ENCODE measurements around the gene ALK. TPM values are rescaled to one million over a fixed set of nuclear protein-coding genes. Genes with fewer than 3 reads are reported as not detected.

ALK gene
- total and polyA plus RNA-seq, 2 experiments from 2014 or later, result 0.35 TPM; not detected in 1

DNA sequence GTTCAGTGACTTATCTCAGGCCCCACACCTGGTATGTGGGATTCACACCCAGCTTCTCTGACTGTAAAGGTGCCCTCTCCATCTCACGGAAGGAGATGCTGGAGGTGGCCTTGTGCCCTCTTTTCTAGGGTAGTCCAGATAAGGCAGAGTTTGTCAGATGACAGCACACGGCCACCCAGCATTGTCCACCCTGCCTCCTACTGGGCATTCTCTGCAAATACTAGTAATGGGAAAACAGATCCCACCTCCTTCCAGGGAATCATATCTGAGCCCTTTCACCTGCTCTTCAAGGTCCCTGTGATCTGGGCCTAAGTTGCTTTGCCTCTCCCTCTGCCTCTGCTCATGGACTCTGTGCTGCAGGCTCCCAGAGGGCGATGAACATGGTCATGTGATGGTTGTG, 591.5 kb downstream of the ALK start (continued):
- TF ChIP-seq, protein P1, sequence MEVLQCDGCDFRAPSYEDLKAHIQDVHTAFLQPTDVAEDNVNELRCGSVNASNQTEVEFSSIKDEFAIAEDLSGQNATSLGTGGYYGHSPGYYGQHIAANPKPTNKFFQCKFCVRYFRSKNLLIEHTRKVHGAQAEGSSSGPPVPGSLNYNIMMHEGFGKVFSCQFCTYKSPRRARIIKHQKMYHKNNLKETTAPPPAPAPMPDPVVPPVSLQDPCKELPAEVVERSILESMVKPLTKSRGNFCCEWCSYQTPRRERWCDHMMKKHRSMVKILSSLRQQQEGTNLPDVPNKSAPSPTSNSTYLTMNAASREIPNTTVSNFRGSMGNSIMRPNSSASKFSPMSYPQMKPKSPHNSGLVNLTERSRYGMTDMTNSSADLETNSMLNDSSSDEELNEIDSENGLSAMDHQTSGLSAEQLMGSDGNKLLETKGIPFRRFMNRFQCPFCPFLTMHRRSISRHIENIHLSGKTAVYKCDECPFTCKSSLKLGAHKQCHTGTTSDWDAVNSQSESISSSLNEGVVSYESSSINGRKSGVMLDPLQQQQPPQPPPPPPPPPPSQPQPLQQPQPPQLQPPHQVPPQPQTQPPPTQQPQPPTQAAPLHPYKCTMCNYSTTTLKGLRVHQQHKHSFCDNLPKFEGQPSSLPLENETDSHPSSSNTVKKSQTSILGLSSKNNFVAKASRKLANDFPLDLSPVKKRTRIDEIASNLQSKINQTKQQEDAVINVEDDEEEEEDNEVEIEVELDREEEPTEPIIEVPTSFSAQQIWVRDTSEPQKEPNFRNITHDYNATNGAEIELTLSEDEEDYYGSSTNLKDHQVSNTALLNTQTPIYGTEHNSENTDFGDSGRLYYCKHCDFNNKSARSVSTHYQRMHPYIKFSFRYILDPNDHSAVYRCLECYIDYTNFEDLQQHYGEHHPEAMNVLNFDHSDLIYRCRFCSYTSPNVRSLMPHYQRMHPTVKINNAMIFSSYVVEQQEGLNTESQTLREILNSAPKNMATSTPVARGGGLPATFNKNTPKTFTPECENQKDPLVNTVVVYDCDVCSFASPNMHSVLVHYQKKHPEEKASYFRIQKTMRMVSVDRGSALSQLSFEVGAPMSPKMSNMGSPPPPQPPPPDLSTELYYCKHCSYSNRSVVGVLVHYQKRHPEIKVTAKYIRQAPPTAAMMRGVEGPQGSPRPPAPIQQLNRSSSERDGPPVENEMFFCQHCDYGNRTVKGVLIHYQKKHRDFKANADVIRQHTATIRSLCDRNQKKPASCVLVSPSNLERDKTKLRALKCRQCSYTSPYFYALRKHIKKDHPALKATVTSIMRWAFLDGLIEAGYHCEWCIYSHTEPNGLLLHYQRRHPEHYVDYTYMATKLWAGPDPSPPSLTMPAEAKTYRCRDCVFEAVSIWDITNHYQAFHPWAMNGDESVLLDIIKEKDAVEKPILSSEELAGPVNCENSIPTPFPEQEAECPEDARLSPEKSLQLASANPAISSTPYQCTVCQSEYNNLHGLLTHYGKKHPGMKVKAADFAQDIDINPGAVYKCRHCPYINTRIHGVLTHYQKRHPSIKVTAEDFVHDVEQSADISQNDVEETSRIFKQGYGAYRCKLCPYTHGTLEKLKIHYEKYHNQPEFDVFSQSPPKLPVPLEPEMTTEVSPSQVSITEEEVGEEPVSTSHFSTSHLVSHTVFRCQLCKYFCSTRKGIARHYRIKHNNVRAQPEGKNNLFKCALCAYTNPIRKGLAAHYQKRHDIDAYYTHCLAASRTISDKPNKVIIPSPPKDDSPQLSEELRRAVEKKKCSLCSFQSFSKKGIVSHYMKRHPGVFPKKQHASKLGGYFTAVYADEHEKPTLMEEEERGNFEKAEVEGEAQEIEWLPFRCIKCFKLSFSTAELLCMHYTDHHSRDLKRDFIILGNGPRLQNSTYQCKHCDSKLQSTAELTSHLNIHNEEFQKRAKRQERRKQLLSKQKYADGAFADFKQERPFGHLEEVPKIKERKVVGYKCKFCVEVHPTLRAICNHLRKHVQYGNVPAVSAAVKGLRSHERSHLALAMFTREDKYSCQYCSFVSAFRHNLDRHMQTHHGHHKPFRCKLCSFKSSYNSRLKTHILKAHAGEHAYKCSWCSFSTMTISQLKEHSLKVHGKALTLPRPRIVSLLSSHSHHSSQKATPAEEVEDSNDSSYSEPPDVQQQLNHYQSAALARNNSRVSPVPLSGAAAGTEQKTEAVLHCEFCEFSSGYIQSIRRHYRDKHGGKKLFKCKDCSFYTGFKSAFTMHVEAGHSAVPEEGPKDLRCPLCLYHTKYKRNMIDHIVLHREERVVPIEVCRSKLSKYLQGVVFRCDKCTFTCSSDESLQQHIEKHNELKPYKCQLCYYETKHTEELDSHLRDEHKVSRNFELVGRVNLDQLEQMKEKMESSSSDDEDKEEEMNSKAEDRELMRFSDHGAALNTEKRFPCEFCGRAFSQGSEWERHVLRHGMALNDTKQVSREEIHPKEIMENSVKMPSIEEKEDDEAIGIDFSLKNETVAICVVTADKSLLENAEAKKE (CRISPR knock-in tag; IDR thresholded peaks at IDR 0.05), result no peak

DNA sequence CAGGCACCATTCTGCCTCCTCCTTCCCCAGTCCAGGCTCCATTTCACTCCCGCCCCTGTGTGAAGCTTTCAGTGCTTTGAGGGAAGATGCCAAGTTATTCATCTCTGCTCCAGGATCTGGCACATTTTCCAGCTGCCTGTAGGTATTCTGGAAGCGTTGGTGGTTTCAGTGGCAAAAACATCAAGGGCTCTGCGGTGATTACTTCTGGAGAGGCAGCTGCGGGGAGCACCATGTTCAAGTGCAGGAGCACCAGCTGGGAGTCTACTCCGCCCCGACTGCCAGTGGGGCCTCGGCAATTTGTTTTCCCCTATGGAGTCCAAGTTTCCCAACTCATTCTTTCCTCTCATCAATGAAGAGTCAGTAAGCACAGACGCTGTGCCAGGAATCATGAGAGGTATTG, 594.5 kb downstream of the ALK start:
- ATAC-seq (no peak), DNase-seq (ENCODE audit: low spot score) (no peak)
- no peak overlapping the region for H3K4me2 ChIP-seq
- H3K4me1 ChIP-seq (ENCODE audit: insufficient read depth), result no peaks in the 10 kb centered on the region
- H4K20me1 ChIP-seq (replicated peaks; ENCODE audit: insufficient read depth), result no peaks in the 10 kb centered on the region
- peaks cover 9% of the 10 kb centered on the region; the same call in 1 of the 2 replicates for H3K9me2 ChIP-seq (ENCODE audit: insufficient read depth)
- H3K27ac Mint-ChIP-seq, result no peak overlapping the region
- no peaks in the 10 kb centered on the region for H3K36me3 ChIP-seq (ENCODE audit: insufficient read depth)
- H3F3A ChIP-seq (replicated peaks; ENCODE audit: low read depth), result no peaks in the 10 kb centered on the region
- H2AFZ ChIP-seq, result no peak overlapping the region
- no peaks in the 10 kb centered on the region; the same call in 2 of the 3 replicates for H3K9me3 Mint-ChIP-seq
- H3K4me3 ChIP-seq, result no peak overlapping the region
- H3K36me3 Mint-ChIP-seq (ENCODE audit: low read depth), result no peaks in the 10 kb centered on the region
- no peak overlapping the region for H3K27ac ChIP-seq (ENCODE audit: low read depth)
- H3K27me3 Mint-ChIP-seq (ENCODE audit: insufficient read depth, low read depth, poor library complexity), result peaks cover 4% of the 10 kb centered on the region
- H3K27me3 ChIP-seq (ENCODE audit: insufficient read depth), result no peaks in the 10 kb centered on the region
- H3K4me3 Mint-ChIP-seq, result no peak overlapping the region
- no peaks in the 10 kb centered on the region for H3K79me2 ChIP-seq (replicated peaks; ENCODE audit: insufficient read depth)
- H3K4me1 Mint-ChIP-seq, result no peaks in the 10 kb centered on the region
- TF ChIP-seq, protein P1 (CRISPR knock-in tag; IDR thresholded peaks at IDR 0.05), result no peak
- no peak for TF ChIP-seq ZNF114 (CRISPR knock-in tag; IDR thresholded peaks at IDR 0.05)
- no peak for TF ChIP-seq NANOG (IDR thresholded peaks at IDR 0.05; ENCODE audit: borderline replicate concordance)
- no peak for TF ChIP-seq EZH2phosphoT487 (IDR thresholded peaks at IDR 0.05; ENCODE audit: unreplicated experiment)
- TF ChIP-seq STAT1 (IDR thresholded peaks at IDR 0.05; ENCODE audit: unreplicated experiment), result no peak
- TF ChIP-seq JUNB (IDR thresholded peaks at IDR 0.05; ENCODE audit: unreplicated experiment), result no peak
- no peak for TF ChIP-seq POLR2AphosphoS5 (IDR thresholded peaks at IDR 0.05; ENCODE audit: low read depth)
- TF ChIP-seq ZNF331 (CRISPR knock-in tag; IDR thresholded peaks at IDR 0.05; ENCODE audit: low read depth), result no peak
- TF ChIP-seq, protein P2, sequence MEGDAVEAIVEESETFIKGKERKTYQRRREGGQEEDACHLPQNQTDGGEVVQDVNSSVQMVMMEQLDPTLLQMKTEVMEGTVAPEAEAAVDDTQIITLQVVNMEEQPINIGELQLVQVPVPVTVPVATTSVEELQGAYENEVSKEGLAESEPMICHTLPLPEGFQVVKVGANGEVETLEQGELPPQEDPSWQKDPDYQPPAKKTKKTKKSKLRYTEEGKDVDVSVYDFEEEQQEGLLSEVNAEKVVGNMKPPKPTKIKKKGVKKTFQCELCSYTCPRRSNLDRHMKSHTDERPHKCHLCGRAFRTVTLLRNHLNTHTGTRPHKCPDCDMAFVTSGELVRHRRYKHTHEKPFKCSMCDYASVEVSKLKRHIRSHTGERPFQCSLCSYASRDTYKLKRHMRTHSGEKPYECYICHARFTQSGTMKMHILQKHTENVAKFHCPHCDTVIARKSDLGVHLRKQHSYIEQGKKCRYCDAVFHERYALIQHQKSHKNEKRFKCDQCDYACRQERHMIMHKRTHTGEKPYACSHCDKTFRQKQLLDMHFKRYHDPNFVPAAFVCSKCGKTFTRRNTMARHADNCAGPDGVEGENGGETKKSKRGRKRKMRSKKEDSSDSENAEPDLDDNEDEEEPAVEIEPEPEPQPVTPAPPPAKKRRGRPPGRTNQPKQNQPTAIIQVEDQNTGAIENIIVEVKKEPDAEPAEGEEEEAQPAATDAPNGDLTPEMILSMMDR (conservative IDR thresholded peaks at IDR 0.05; ENCODE audit: low read depth in 2 of 2), result no peak
